WTC11 (cell line): Measurements from ENCODE around the gene ASB4. TPM values are rescaled to one million over a fixed set of nuclear protein-coding genes. Genes with fewer than 3 reads are reported as not detected.
A peak's percentile ranks its signal among the peaks of the same experiment; 100 is the strongest.
"Not testable (repeated sequence)": the region's sequence is repeated elsewhere in the genome, so short reads cannot be mapped to it uniquely, and the experiment has no call there.

ENCODE experiments used
- ATAC-seq: fragments of 200-7000 bp; cut with Tn5 transposase; 2 replicates; pipeline ENCODE4 v1.10.0; 2021; ENCODE audit warnings: mild to moderate bottlenecking, moderate library complexity
- CTCF ChIA-PET: fragments of 300-600 bp; sonication (Branson Sonifier 250); formaldehyde crosslinking; loops from one replicate; lab custom pipeline; 2021; ENCODE audit warnings: antibody characterized with exemption; lab: Charles Lee
- POLR2A ChIA-PET: fragments of 350-600 bp; sonication (Branson Sonifier 250); formaldehyde crosslinking; loops from one replicate; lab custom pipeline; 2021; ENCODE audit warnings: antibody characterized with exemption; lab: Charles Lee
- DNase-seq: peaks from one replicate; pipeline ENCODE4 v3.0.0; 2021; ENCODE audit warnings: low spot score
- H3K27ac Mint-ChIP-seq: 2 replicates; pipeline ENCODE4 v1.8.0; 2021; ENCODE audit warnings: mixed read lengths
- H3K27me3 Mint-ChIP-seq: 2 replicates; pipeline ENCODE4 v1.8.0; 2021; ENCODE audit warnings: low read depth, mild to moderate bottlenecking, moderate library complexity, mixed read lengths
- H3K36me3 Mint-ChIP-seq: 2 replicates; pipeline ENCODE4 v1.8.0; 2021; ENCODE audit warnings: mixed read lengths
- H3K4me1 Mint-ChIP-seq: 2 replicates; pipeline ENCODE4 v1.8.0; 2022; ENCODE audit warnings: mixed read lengths
- H3K4me3 Mint-ChIP-seq: 2 replicates; pipeline ENCODE4 v1.8.0; 2021; ENCODE audit warnings: mild to moderate bottlenecking, moderate library complexity, mixed read lengths
- H3K9me3 Mint-ChIP-seq: 2 replicates; pipeline ENCODE4 v1.8.0; 2021; ENCODE audit warnings: mixed read lengths
- ATF1 ChIP-seq: sonication (generic); formaldehyde crosslinking; IDR thresholded peaks from 2 replicates; pipeline ENCODE4 v1.8.1; 2023; ENCODE audit warnings: mild to moderate bottlenecking, moderate library complexity, missing genetic modification reagents
- CBFB ChIP-seq: sonication (generic); formaldehyde crosslinking; IDR thresholded peaks from 2 replicates; pipeline ENCODE4 v1.8.1; 2022; ENCODE audit warnings: mild to moderate bottlenecking, low read depth, missing genetic modification reagents
- CREB1 ChIP-seq: sonication (generic); formaldehyde crosslinking; IDR thresholded peaks from 2 replicates; pipeline ENCODE4 v1.8.0; 2023; ENCODE audit warnings: mild to moderate bottlenecking, missing genetic modification reagents
- ETV6 ChIP-seq: sonication (generic); formaldehyde crosslinking; IDR thresholded peaks from 2 replicates; pipeline ENCODE4 v1.8.1; 2022; ENCODE audit warnings: mild to moderate bottlenecking, missing genetic modification reagents
- GTF2I ChIP-seq: fragments of 250-450 bp; sonication (Bioruptor Pico); conservative IDR thresholded peaks from 2 replicates; pipeline ENCODE4 v1.4.0; 2021; ENCODE audit warnings: mild to moderate bottlenecking
- NFYB ChIP-seq: sonication (generic); formaldehyde crosslinking; conservative IDR thresholded peaks from 2 replicates; pipeline ENCODE4 v1.8.0; 2022; ENCODE audit warnings: low read depth, missing genetic modification reagents
- NR2C2 ChIP-seq: sonication (generic); formaldehyde crosslinking; IDR thresholded peaks from 2 replicates; pipeline ENCODE4 v1.8.0; 2022; ENCODE audit warnings: mild to moderate bottlenecking, missing genetic modification reagents
- NR3C1 ChIP-seq: sonication (generic); formaldehyde crosslinking; conservative IDR thresholded peaks from 2 replicates; pipeline ENCODE4 v1.8.1; 2023; ENCODE audit warnings: low read depth, mild to moderate bottlenecking, missing genetic modification reagents
- PRRX2 ChIP-seq: fragments of 250-450 bp; sonication (Bioruptor Pico); IDR thresholded peaks from 2 replicates; pipeline ENCODE4 v1.8.0; 2021; ENCODE audit warnings: mild to moderate bottlenecking
- RELA ChIP-seq: sonication (generic); formaldehyde crosslinking; IDR thresholded peaks from 2 replicates; pipeline ENCODE4 v1.8.1; 2022; ENCODE audit warnings: missing genetic modification reagents, mild to moderate bottlenecking, borderline replicate concordance
- SMAD3 ChIP-seq: sonication (generic); formaldehyde crosslinking; IDR thresholded peaks from 2 replicates; pipeline ENCODE4 v1.8.0; 2022; ENCODE audit warnings: missing genetic modification reagents, mild to moderate bottlenecking, borderline replicate concordance
- SOX15 ChIP-seq: fragments of 250-450 bp; sonication (Bioruptor Pico); IDR thresholded peaks from 2 replicates; pipeline ENCODE4 v1.9.0; 2021; ENCODE audit warnings: mild to moderate bottlenecking
- TCF7 ChIP-seq: sonication (generic); formaldehyde crosslinking; IDR thresholded peaks from 2 replicates; pipeline ENCODE4 v1.8.0; 2022; ENCODE audit warnings: mild to moderate bottlenecking, low read depth, missing genetic modification reagents, moderate library complexity
- ZNF416 ChIP-seq: fragments of 250-450 bp; sonication (Bioruptor Pico); IDR thresholded peaks from 2 replicates; pipeline ENCODE4 v1.9.0; 2021; ENCODE audit warnings: mild to moderate bottlenecking, inconsistent platforms
- ZNF671 ChIP-seq: fragments of 250-450 bp; sonication (Bioruptor Pico); IDR thresholded peaks from 2 replicates; pipeline ENCODE4 v1.8.0; 2021; ENCODE audit warnings: mild to moderate bottlenecking
- total RNA-seq: library from RNA; stranded (reverse); gene quantifications from 3 replicates; pipeline ENCODE4 v1.2.3, GENCODE V29; 2021
- TF ChIP-seq, protein P1 (sequence below): sonication (generic); formaldehyde crosslinking; IDR thresholded peaks from 2 replicates; pipeline ENCODE4 v1.8.1; 2022; ENCODE audit warnings: low read depth, missing genetic modification reagents, borderline replicate concordance
- TF ChIP-seq, protein P2 (sequence below): sonication (generic); formaldehyde crosslinking; IDR thresholded peaks from 2 replicates; pipeline ENCODE4 v1.8.1; 2023; ENCODE audit warnings: mild to moderate bottlenecking, missing genetic modification reagents, moderate library complexity
- TF ChIP-seq, protein P3 (sequence below): sonication (generic); formaldehyde crosslinking; conservative IDR thresholded peaks from 2 replicates; pipeline ENCODE4 v1.8.1; 2022; ENCODE audit warnings: mild to moderate bottlenecking, missing genetic modification reagents
- TF ChIP-seq, protein P4 (sequence below): sonication (generic); formaldehyde crosslinking; IDR thresholded peaks from 2 replicates; pipeline ENCODE4 v1.8.0; 2023; ENCODE audit warnings: missing genetic modification reagents
- TF ChIP-seq, protein P5 (sequence below): fragments of 250-450 bp; sonication (Bioruptor Pico); conservative IDR thresholded peaks from 2 replicates; pipeline ENCODE4 v1.9.0; 2021; ENCODE audit warnings: mild to moderate bottlenecking
- TF ChIP-seq, protein P6 (sequence below): sonication (generic); formaldehyde crosslinking; IDR thresholded peaks from 2 replicates; pipeline ENCODE4 v1.8.1; 2022; ENCODE audit warnings: mild to moderate bottlenecking, missing genetic modification reagents, moderate library complexity, borderline replicate concordance
- TF ChIP-seq, protein P7 (sequence below): sonication (generic); formaldehyde crosslinking; IDR thresholded peaks from 2 replicates; pipeline ENCODE4 v1.8.0; 2022; ENCODE audit warnings: mild to moderate bottlenecking, missing genetic modification reagents

ASB4 gene
- total RNA-seq, 1 experiment from 2014 or later: not detected

DNA sequence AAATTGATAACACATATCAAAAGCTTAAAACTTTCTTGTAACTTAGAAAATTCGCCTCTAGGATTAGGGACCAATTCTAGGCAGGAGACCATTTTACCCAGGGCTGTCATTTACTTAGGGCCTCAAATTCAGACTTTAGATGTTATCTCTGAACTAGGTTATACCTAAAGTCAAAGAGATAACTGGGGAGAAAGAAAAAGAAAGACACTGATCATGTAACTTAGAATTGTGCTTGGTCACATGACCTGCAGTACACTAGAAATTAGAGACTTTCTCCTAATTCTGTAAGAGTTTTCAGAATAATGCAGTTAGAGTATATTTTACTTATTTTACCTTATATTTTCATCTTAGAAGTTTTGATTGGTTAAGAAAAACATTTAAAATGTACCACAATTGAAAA is 16.7 kb downstream of the ASB4 start:
- TF ChIP-seq SMAD3 (CRISPR knock-in tag) (no peak), PRRX2 (no peak), ZNF416 (no peak), NR3C1 (no peak)
- TF ChIP-seq, protein P1, sequence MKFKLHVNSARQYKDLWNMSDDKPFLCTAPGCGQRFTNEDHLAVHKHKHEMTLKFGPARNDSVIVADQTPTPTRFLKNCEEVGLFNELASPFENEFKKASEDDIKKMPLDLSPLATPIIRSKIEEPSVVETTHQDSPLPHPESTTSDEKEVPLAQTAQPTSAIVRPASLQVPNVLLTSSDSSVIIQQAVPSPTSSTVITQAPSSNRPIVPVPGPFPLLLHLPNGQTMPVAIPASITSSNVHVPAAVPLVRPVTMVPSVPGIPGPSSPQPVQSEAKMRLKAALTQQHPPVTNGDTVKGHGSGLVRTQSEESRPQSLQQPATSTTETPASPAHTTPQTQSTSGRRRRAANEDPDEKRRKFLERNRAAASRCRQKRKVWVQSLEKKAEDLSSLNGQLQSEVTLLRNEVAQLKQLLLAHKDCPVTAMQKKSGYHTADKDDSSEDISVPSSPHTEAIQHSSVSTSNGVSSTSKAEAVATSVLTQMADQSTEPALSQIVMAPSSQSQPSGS: no peak
- TF ChIP-seq, protein P2, sequence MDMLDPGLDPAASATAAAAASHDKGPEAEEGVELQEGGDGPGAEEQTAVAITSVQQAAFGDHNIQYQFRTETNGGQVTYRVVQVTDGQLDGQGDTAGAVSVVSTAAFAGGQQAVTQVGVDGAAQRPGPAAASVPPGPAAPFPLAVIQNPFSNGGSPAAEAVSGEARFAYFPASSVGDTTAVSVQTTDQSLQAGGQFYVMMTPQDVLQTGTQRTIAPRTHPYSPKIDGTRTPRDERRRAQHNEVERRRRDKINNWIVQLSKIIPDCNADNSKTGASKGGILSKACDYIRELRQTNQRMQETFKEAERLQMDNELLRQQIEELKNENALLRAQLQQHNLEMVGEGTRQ (CRISPR knock-in tag): 0 out of 2 replicates have a peak, but pooled peaks have one; percentile 25
- no peak for DNase-seq
- H3K4me1 Mint-ChIP-seq: peaks cover 28% of the 10 kb centered on the region
- no peak for ATAC-seq
- POLR2A ChIA-PET: no interaction called here
- H3K27ac Mint-ChIP-seq: no peak overlapping the region
- CTCF ChIA-PET: interaction anchor here (0.8 to 1.6 kb wide), 3 partner anchors 9 to 188 kb away, joined by 3 to 9 read pairs (median 4); no protein-coding TSS in a partner anchor
- H3K9me3 Mint-ChIP-seq: no peaks in the 10 kb centered on the region
- H3K4me3 Mint-ChIP-seq: no peak overlapping the region
- no peaks in the 10 kb centered on the region for H3K27me3 Mint-ChIP-seq
- H3K36me3 Mint-ChIP-seq: no peaks in the 10 kb centered on the region

DNA sequence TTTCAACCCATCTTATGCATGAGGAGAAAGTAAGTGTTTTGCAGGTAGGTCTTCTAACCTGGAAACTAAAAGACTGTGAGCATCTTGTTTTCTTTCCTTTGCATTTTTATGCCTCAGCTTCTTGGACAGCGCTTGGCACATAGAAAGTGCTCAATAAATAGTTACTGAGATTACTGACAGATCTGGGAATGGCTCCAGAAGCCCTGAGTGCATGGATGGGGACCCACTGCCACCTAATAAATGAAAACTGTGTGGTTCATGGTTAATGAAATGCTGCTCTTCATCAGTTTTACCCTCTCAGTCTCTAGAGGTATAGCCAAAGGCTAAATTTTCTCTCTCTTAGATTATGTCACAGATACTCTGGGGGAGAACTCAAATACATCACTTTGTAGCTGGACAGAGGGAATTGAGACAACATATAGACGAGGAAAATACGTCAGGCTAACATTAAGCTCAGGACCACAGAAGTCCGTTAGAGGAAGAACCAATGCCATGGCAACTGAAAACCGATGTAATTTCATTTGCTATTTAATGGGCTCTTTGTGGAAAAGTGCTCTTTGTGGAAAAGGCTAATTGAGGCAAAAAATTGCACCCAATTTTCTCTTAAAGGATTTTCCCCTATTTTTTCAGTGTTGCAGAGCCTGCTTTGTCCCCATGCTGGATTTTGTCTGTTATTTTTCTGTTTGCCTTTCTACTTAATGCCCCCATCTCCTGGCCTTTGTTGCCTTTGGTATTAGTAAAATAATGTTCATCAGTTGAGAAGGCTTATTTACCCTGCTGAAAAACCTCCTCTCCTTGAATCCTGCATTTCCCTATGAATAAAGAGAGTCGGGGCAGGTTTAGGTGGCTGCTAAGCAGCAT is 17.8 kb downstream of the ASB4 start:
- Mint-ChIP-seq H3K4me1 (peaks cover 28% of the 10 kb centered on the region), H3K27ac (no peak overlapping the region), H3K36me3 (no peaks in the 10 kb centered on the region), H3K4me3 (no peak overlapping the region), H3K9me3 (no peaks in the 10 kb centered on the region), H3K27me3 (no peaks in the 10 kb centered on the region)
- no peak for DNase-seq
- peak; percentile 38; the same call in 1 of the 2 replicates for ATAC-seq
- TF ChIP-seq CREB1 (CRISPR knock-in tag): no peak
- TF ChIP-seq ATF1: no peak
- TF ChIP-seq SOX15: no peak
- TF ChIP-seq RELA (CRISPR knock-in tag): no peak
- no peak for TF ChIP-seq NR2C2 (CRISPR knock-in tag)
- TF ChIP-seq, protein P3, sequence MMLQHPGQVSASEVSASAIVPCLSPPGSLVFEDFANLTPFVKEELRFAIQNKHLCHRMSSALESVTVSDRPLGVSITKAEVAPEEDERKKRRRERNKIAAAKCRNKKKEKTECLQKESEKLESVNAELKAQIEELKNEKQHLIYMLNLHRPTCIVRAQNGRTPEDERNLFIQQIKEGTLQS (CRISPR knock-in tag): no peak
- TF ChIP-seq, protein P4, sequence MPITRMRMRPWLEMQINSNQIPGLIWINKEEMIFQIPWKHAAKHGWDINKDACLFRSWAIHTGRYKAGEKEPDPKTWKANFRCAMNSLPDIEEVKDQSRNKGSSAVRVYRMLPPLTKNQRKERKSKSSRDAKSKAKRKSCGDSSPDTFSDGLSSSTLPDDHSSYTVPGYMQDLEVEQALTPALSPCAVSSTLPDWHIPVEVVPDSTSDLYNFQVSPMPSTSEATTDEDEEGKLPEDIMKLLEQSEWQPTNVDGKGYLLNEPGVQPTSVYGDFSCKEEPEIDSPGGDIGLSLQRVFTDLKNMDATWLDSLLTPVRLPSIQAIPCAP (CRISPR knock-in tag): no peak
- TF ChIP-seq, protein P5, sequence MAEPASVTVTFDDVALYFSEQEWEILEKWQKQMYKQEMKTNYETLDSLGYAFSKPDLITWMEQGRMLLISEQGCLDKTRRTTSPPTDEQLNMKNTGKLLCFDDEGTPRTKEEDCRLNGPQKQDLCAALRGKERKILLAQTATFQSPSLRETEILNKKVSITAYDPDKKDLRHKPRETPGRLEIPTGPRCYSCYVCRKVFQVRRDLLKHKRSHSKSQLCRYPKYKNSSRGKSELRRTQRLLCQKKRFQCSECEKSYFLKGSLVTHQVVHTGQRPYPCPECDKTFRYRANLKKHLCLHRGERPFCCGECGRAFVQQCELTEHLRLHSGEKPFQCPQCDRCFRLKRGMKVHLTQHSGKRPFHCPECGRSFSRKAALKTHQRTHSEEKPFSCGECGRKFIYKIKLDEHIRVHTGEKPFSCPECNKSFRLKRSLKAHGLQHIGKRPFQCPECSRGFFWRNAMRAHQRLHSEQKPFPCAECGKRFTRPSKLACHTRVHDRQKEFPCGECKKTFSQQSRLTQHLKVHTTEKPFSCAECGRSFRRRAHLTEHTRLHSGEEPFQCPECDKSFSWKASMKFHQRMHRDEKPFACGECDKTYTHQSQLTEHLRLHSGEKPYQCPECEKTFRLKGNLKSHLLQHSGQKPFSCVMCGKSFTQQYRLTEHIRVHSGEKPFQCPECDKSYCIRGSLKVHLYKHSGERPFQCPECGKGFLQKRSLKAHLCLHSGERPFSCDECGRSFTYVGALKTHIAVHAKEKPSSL (CRISPR knock-in tag): no peak
- TF ChIP-seq CBFB (CRISPR knock-in tag): no peak
- TF ChIP-seq GTF2I: no peak
- TF ChIP-seq ZNF671: no peak
- no peak for TF ChIP-seq NFYB
- TF ChIP-seq, protein P6, sequence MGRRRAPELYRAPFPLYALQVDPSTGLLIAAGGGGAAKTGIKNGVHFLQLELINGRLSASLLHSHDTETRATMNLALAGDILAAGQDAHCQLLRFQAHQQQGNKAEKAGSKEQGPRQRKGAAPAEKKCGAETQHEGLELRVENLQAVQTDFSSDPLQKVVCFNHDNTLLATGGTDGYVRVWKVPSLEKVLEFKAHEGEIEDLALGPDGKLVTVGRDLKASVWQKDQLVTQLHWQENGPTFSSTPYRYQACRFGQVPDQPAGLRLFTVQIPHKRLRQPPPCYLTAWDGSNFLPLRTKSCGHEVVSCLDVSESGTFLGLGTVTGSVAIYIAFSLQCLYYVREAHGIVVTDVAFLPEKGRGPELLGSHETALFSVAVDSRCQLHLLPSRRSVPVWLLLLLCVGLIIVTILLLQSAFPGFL (CRISPR knock-in tag): no peak
- TF ChIP-seq, protein P7, sequence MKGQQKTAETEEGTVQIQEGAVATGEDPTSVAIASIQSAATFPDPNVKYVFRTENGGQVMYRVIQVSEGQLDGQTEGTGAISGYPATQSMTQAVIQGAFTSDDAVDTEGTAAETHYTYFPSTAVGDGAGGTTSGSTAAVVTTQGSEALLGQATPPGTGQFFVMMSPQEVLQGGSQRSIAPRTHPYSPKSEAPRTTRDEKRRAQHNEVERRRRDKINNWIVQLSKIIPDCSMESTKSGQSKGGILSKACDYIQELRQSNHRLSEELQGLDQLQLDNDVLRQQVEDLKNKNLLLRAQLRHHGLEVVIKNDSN (CRISPR knock-in tag): no peak
- no peak for TF ChIP-seq ETV6 (CRISPR knock-in tag)
- TF ChIP-seq TCF7 (CRISPR knock-in tag): no peak
- CTCF ChIA-PET: interaction anchor here (0.8 to 1.6 kb wide), 5 partner anchors 8 to 187 kb away, joined by 3 to 9 read pairs (median 4); no protein-coding TSS in a partner anchor
- POLR2A ChIA-PET: no interaction called here

DNA sequence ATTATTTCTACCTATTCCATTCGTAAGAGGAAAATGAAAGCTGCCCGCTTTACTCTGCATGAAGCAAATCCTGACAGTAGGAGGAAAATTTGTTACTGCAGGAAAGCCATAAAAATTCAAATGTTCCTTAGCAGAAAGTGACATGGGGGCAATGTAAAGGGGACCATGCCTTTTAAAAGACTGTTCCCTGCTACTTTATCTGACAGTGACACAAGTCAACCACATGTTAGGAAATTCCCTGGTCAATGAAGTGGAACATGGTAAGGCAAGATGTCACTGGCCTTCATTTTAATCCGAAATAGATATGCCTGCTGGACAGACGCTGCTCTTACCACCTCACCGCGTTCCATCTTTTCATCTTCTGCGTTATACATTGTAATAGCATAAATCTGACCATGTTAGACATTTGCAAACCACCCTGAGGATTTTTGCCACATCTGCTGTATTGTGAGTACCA is 18.4 kb downstream of the ASB4 start:
- H3K4me3 Mint-ChIP-seq, H3K27me3 Mint-ChIP-seq, DNase-seq, H3K27ac Mint-ChIP-seq, POLR2A ChIA-PET, H3K36me3 Mint-ChIP-seq, H3K9me3 Mint-ChIP-seq, ATAC-seq: not testable (repeated sequence)
- peaks cover 28% of the 10 kb centered on the region for H3K4me1 Mint-ChIP-seq
- CTCF ChIA-PET: interaction anchor here (1.1 to 1.6 kb wide), 3 partner anchors 7 to 184 kb away, joined by 4 to 9 read pairs (median 5); no protein-coding TSS in a partner anchor
